ENCODE data around the gene HIRA. TPM values are rescaled to one million over a fixed set of nuclear protein-coding genes. Genes with fewer than 3 reads are reported as not detected.

The HIRA gene
- total and polyA plus RNA-seq, 8 donors, result 18.4 to 30.6 (median 25.2) TPM

DNA sequence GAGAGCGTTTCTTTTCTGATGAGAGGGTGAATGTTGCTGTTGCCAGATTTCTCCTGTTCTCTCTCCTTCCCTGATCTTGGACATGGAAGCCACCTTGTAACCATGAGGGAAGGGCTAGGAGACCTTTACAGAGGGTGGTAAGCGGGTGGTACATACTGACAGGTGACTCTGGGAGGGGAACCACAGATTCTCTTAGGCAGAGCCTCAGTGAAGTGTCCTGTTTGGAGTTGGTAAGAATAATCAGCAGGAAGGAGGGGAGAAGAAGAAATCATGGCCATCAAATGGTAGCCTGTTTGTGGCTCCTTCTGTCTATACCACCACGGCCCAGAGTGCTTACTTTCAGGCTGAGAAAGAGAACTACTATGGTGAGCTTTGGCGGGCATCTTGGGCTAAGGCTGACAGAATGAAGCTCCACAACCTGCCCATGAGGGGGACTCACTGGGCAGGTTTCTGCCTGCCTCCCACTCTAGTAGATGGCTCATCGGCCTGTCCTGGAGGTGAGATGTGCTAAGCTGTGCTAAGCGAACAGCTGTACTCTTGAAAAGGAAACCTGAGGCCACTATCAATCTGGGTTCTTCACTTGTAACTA lies 84.8 kb downstream of the HIRA start:
- intact Hi-C loops (cut with DNase I), result no loop called here

DNA sequence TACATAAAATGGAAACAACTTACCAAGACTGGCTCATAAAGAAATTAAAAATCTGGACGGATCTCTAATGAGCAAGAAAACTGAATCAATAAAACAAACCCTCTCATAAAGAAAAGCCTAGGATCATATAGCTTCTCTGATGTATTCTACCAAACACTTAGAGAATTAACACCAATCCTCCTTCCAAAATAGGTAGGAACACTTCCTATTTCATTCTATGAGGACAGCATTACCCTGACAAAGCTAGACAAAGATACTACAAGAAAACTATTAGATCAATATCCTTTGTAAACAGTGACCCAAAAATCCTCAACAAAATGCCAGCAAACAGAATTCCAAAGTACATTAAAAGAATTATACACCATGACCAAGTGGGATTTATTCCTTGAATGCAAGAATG lies 87.1 kb downstream of the HIRA start:
- TF ChIP-seq, protein P1, sequence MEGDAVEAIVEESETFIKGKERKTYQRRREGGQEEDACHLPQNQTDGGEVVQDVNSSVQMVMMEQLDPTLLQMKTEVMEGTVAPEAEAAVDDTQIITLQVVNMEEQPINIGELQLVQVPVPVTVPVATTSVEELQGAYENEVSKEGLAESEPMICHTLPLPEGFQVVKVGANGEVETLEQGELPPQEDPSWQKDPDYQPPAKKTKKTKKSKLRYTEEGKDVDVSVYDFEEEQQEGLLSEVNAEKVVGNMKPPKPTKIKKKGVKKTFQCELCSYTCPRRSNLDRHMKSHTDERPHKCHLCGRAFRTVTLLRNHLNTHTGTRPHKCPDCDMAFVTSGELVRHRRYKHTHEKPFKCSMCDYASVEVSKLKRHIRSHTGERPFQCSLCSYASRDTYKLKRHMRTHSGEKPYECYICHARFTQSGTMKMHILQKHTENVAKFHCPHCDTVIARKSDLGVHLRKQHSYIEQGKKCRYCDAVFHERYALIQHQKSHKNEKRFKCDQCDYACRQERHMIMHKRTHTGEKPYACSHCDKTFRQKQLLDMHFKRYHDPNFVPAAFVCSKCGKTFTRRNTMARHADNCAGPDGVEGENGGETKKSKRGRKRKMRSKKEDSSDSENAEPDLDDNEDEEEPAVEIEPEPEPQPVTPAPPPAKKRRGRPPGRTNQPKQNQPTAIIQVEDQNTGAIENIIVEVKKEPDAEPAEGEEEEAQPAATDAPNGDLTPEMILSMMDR (IDR thresholded peaks at IDR 0.05), result no peak
- peaks cover 0 to 84% of the 10 kb centered on the region in 2 donors for H3K36me3 ChIP-seq

More for the DNA sequence above, 84.8 kb downstream of the HIRA start:
- DNase-seq (no peak), ATAC-seq (no peak)
- Histone ChIP-seq H3K27me3 (no peaks in the 10 kb centered on the region), H3K4me3 (no peak overlapping the region), H3K4me1 (no peaks in the 10 kb centered on the region), H3K27ac (no peak overlapping the region), H3K36me3 (peaks cover 0 to 88% of the 10 kb centered on the region in 2 donors), H3K9me3 (no peaks in the 10 kb centered on the region)
- TF ChIP-seq, protein P1 (IDR thresholded peaks at IDR 0.05), result no peak

DNA sequence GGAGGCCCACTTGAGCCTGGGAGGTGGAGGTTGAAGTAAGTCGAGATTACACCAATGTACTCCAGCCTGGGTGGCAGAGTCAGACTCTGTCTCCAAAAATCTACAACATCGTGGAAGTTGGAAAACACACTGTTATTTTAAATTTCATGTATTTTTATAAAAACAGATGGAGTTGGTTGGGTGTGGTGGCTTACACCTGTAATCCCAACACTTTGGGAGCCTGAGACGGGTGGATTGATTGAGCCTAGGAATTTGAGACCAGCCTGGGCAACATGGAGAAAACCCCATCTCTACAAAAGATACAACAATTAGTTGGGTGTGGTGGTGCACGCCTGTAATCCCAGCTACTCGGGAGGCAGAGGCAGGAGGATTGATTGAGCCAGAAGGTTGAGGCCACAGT lies 88.1 kb downstream of the HIRA start:
- no peak for DNase-seq
- no peaks in the 10 kb centered on the region for H3K27me3 ChIP-seq
- H3K27ac ChIP-seq, result no peak overlapping the region
- intact Hi-C loops (cut with DNase I), result no loop called here
- TF ChIP-seq, protein P1 (IDR thresholded peaks at IDR 0.05), result no peak
- H3K4me3 ChIP-seq, result no peak overlapping the region
- ATAC-seq, result no peak
- H3K9me3 ChIP-seq, result peaks cover 0 to 4% of the 10 kb centered on the region in 2 donors
- no peaks in the 10 kb centered on the region for H3K4me1 ChIP-seq
- peaks cover 2 to 84% of the 10 kb centered on the region in 2 donors for H3K36me3 ChIP-seq

More for the DNA sequence above, 87.1 kb downstream of the HIRA start:
- Histone ChIP-seq H3K9me3 (no peaks in the 10 kb centered on the region), H3K4me1 (no peaks in the 10 kb centered on the region), H3K27me3 (no peaks in the 10 kb centered on the region), H3K4me3 (no peak overlapping the region), H3K27ac (no peak overlapping the region)
- no peak for ATAC-seq
- DNase-seq, result no peak
- intact Hi-C loops (cut with DNase I), result no loop called here

DNA sequence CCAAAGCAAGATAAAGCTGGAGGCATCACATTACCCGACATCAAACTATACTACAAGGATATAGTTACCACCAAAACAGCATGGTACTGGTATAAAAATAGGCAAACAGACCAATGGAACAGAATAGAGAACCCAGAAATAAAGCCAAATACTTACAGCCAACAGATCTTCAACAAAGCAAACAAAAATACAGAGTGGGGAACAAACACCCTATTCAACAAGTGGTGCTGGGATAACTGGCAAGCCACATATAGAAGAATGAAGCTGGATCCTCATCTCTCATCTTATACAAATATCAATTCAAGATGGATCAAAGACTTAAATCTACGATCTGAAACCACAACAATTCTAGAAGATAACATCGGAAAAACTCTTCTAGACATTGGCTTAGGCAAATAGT lies 90.0 kb downstream of the HIRA start:
- no peak for ATAC-seq
- TF ChIP-seq, protein P1 (IDR thresholded peaks at IDR 0.05), result no peak
- Histone ChIP-seq H3K4me1 (no peaks in the 10 kb centered on the region), H3K4me3 (no peak overlapping the region), H3K36me3 (peaks cover 2 to 84% of the 10 kb centered on the region in 2 donors), H3K27ac (no peak overlapping the region), H3K9me3 (peaks cover 0 to 24% of the 10 kb centered on the region in 2 donors), H3K27me3 (no peaks in the 10 kb centered on the region)
- intact Hi-C loops (cut with DNase I), result no loop called here
- DNase-seq, result no peak

DNA sequence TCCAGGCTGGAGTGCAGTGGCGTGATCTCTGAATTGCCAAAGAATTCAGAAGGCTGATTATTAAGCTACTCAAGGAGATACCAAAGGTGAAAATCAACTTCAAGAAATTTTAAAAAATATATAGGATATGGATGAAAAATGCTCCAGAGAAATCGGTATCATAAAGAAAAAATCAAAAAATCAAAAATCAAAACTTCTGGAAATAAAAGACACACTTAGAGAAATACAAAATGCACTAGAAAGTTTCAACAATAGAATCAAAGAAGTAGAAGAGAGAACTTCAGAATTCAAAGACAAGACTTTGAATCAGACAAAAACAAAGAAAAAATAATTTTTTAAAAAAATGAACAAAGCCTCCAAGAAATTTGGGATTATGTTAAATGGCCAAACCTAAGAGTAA lies 94.4 kb downstream of the HIRA start:
- Histone ChIP-seq H3K4me3 (no peak overlapping the region), H3K4me1 (no peaks in the 10 kb centered on the region), H3K27me3 (no peaks in the 10 kb centered on the region), H3K27ac (no peak overlapping the region), H3K9me3 (peaks cover 0 to 43% of the 10 kb centered on the region in 2 donors), H3K36me3 (peaks cover 2 to 93% of the 10 kb centered on the region in 2 donors)
- ATAC-seq (no peak), DNase-seq (no peak)
- intact Hi-C loops (cut with DNase I), result no loop called here
- TF ChIP-seq, protein P1 (IDR thresholded peaks at IDR 0.05), result no peak

Data from left lung (tissue), 10 donors.